ENCODE results near the gene BTBD7. TPM values are rescaled to one million over a fixed set of nuclear protein-coding genes. Genes with fewer than 3 reads are reported as not detected.

BTBD7 gene
- total and polyA plus RNA-seq, 2 experiments from 2014 or later, result 14.8 to 25.8 TPM

DNA sequence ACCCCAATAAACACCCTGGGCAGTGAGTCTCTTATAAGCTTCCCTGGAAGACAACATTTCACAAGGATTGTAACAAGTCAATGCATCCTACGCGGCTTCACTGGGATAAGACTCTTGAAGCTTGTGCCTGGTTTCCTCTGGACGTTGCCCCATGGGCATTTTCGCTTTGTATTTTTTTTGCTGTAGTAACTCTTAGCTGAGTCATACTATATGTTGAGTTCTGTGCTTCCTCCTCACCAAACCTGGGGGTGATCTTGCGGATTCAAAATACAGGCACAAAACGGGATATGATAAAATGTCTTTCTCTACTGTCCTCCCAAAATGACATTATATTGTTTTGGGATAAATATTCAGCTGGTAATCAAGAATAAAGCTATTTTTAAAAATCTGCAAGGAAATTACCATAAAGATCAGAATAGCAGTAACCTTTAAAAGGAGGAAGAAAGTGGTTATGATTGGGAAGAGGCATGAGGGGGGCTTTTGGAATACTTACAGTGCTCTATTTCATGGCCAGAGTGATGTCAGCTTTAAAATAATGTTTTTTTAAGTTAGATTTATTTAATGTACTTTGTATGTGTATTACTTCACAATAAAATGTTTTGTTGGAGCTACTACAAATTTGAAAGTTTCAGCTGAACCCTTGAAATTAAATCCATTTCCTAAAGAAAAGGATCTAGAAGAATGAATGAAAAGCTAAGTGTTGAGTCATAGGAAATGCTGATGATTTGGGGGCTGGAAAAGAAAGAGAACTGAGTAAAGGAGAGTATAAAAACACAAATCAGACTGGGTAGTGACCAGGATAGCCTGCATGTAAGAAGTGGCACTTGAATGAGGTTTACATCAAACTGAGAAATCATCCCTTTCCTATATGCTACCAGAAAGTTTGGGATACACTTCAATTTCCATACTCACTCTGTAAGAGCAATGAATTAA is 14.7 kb downstream of the BTBD7 start:
- peaks cover 96% of the 10 kb centered on the region for H3K79me2 ChIP-seq
- H3K9me3 ChIP-seq (ENCODE audit: low read depth), result no peaks in the 10 kb centered on the region
- H2AFZ ChIP-seq, result no peak overlapping the region
- TF ChIP-seq, protein P1, sequence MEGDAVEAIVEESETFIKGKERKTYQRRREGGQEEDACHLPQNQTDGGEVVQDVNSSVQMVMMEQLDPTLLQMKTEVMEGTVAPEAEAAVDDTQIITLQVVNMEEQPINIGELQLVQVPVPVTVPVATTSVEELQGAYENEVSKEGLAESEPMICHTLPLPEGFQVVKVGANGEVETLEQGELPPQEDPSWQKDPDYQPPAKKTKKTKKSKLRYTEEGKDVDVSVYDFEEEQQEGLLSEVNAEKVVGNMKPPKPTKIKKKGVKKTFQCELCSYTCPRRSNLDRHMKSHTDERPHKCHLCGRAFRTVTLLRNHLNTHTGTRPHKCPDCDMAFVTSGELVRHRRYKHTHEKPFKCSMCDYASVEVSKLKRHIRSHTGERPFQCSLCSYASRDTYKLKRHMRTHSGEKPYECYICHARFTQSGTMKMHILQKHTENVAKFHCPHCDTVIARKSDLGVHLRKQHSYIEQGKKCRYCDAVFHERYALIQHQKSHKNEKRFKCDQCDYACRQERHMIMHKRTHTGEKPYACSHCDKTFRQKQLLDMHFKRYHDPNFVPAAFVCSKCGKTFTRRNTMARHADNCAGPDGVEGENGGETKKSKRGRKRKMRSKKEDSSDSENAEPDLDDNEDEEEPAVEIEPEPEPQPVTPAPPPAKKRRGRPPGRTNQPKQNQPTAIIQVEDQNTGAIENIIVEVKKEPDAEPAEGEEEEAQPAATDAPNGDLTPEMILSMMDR (IDR thresholded peaks at IDR 0.05; ENCODE audit: poor library complexity), result no peak
- TF ChIP-seq EZH2 (IDR thresholded peaks at IDR 0.05; ENCODE audit: borderline replicate concordance) (no peak), EZH2phosphoT487 (IDR thresholded peaks at IDR 0.05; ENCODE audit: low read depth, severe bottlenecking, unreplicated experiment) (no peak)
- H3K9me2 ChIP-seq (replicated peaks; ENCODE audit: insufficient read depth), result no peaks in the 10 kb centered on the region
- peak; percentile 41 for DNase-seq (ENCODE audit: low spot score)
- no peaks in the 10 kb centered on the region for H3K27me3 ChIP-seq
- H4K20me1 ChIP-seq (ENCODE audit: insufficient read depth, poor library complexity, severe bottlenecking), result peaks cover 46% of the 10 kb centered on the region
- H3K4me3 ChIP-seq, result no peak overlapping the region
- no peaks in the 10 kb centered on the region for H3K36me3 ChIP-seq (replicated peaks; ENCODE audit: insufficient read depth, low read depth)
- H3K4me2 ChIP-seq, result peak overlapping the region; percentile 11
- WGBS (ENCODE audit: low lambda C conversion rate, missing lambda C conversion rate), result 72% methylated on average over 6 of the region's 6 CpGs
- no peak overlapping the region for H3K27ac ChIP-seq
- H3K4me1 ChIP-seq (ENCODE audit: insufficient read depth), result peaks cover 4% of the 10 kb centered on the region

DNA sequence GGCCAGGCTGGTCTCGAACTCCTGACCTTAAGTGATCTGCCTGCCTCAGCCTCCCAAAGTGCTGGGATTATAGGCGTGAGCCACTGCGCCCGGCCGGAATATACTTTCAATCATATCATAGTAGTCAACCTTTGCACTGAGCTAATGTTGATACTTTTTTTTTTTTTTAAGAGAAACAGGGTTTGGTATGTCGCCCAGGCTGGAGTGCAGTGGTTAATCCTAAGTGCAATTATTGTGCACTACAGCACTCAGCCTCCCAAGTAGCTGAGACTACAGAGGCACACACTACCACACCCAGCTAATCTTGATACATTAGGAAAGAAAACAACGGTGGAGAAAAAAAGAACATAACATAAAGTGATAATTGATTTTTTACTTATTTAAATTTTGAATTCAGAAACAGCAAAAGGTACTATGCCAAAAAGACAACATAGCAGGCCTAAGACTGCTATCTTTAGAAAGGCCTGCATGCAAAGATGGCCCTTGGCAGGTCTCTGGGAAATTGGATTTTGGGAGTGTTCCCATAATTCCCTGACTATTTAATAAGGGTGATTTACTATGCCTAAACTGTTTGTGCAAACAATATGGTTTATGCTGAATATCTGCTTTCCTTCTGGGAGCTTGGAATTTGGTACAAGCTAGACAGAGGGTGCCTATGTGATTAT is 15.5 kb downstream of the BTBD7 start:
- no peak overlapping the region for H3K27ac ChIP-seq
- no peaks in the 10 kb centered on the region for H3K27me3 ChIP-seq
- peaks cover 96% of the 10 kb centered on the region for H3K79me2 ChIP-seq
- TF ChIP-seq EZH2 (IDR thresholded peaks at IDR 0.05; ENCODE audit: borderline replicate concordance), result no peak
- TF ChIP-seq, protein P1 (IDR thresholded peaks at IDR 0.05; ENCODE audit: poor library complexity), result no peak
- no peak for TF ChIP-seq EZH2phosphoT487 (IDR thresholded peaks at IDR 0.05; ENCODE audit: low read depth, severe bottlenecking, unreplicated experiment)
- H3K9me3 ChIP-seq (ENCODE audit: low read depth), result no peaks in the 10 kb centered on the region
- 68% methylated on average over 7 of the region's 7 CpGs for WGBS (ENCODE audit: low lambda C conversion rate, missing lambda C conversion rate)
- no peak overlapping the region for H2AFZ ChIP-seq
- H3K4me3 ChIP-seq, result no peak overlapping the region
- no peaks in the 10 kb centered on the region for H3K36me3 ChIP-seq (replicated peaks; ENCODE audit: insufficient read depth, low read depth)
- H3K4me1 ChIP-seq (ENCODE audit: insufficient read depth), result peaks cover 4% of the 10 kb centered on the region
- H4K20me1 ChIP-seq (ENCODE audit: insufficient read depth, poor library complexity, severe bottlenecking), result peaks cover 41% of the 10 kb centered on the region
- no peaks in the 10 kb centered on the region for H3K9me2 ChIP-seq (replicated peaks; ENCODE audit: insufficient read depth)
- no peak for DNase-seq (ENCODE audit: low spot score)
- peak overlapping the region; percentile 11 for H3K4me2 ChIP-seq

DNA sequence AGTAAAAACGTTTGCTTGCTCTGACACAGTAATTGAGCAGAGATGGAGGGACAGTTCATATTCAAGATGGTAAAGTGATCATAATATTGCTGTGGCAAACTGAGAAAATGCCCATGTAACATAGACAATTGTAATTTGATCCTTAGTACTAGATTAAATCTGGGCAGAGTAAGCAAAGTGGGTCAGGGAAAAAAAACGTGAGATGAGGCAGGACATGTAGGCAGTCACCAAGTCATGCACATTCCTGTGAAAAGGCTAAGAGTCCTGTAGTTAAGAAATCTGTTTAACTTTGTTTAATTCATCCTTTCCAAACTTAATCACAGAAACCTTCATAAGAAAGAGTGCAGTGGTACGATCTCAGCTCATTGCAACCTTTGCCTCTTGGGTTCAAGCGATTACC is 16.1 kb downstream of the BTBD7 start:
- Histone ChIP-seq H3K36me3 (replicated peaks; ENCODE audit: insufficient read depth, low read depth) (no peaks in the 10 kb centered on the region), H4K20me1 (ENCODE audit: insufficient read depth, poor library complexity, severe bottlenecking) (peaks cover 41% of the 10 kb centered on the region), H3K27ac (no peak overlapping the region), H3K79me2 (peaks cover 96% of the 10 kb centered on the region), H2AFZ (no peak overlapping the region), H3K4me2 (no peak overlapping the region), H3K9me3 (ENCODE audit: low read depth) (no peaks in the 10 kb centered on the region), H3K4me1 (ENCODE audit: insufficient read depth) (peaks cover 4% of the 10 kb centered on the region), H3K4me3 (no peak overlapping the region), H3K9me2 (replicated peaks; ENCODE audit: insufficient read depth) (no peaks in the 10 kb centered on the region), H3K27me3 (no peaks in the 10 kb centered on the region)
- DNase-seq (ENCODE audit: low spot score), result no peak
- TF ChIP-seq EZH2phosphoT487 (IDR thresholded peaks at IDR 0.05; ENCODE audit: low read depth, severe bottlenecking, unreplicated experiment), result no peak
- WGBS (ENCODE audit: low lambda C conversion rate, missing lambda C conversion rate), result 78% methylated on average over 4 of the region's 4 CpGs

DNA sequence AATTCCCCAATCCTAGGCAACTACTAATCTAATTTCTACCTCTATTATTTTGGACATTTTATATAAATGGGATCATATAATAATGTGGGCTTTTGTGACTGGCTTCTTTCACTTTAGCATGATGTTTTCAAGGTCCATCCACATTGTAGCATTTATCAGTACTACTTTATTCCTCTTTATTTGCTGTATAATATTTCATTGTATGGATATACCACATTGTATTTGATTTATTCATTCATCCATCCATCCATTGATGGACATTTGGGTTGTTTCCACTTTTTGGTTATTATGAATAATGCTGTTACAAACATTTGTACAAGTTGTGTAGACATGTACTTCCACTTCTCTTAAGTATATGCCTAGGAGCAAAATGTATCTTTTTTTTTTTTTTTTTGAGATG is 17.3 kb downstream of the BTBD7 start:
- no peaks in the 10 kb centered on the region for H3K36me3 ChIP-seq (replicated peaks; ENCODE audit: insufficient read depth, low read depth)
- H3K79me2 ChIP-seq, result peaks cover 96% of the 10 kb centered on the region
- TF ChIP-seq EZH2phosphoT487 (IDR thresholded peaks at IDR 0.05; ENCODE audit: low read depth, severe bottlenecking, unreplicated experiment) (no peak), EZH2 (IDR thresholded peaks at IDR 0.05; ENCODE audit: borderline replicate concordance) (no peak)
- TF ChIP-seq, protein P1 (IDR thresholded peaks at IDR 0.05; ENCODE audit: poor library complexity), result no peak
- no peaks in the 10 kb centered on the region for H3K27me3 ChIP-seq
- H2AFZ ChIP-seq, result no peak overlapping the region
- H3K4me1 ChIP-seq (ENCODE audit: insufficient read depth), result peaks cover 4% of the 10 kb centered on the region
- H3K27ac ChIP-seq, result no peak overlapping the region
- no peak overlapping the region for H3K4me3 ChIP-seq
- DNase-seq (ENCODE audit: low spot score), result no peak
- no peaks in the 10 kb centered on the region for H3K9me3 ChIP-seq (ENCODE audit: low read depth)
- H3K9me2 ChIP-seq (replicated peaks; ENCODE audit: insufficient read depth), result no peaks in the 10 kb centered on the region
- no peak overlapping the region for H3K4me2 ChIP-seq
- peaks cover 37% of the 10 kb centered on the region for H4K20me1 ChIP-seq (ENCODE audit: insufficient read depth, poor library complexity, severe bottlenecking)
